Fibroblast of villous mesenchyme (primary cell): ENCODE measurements around the gene STRADA. TPM values are rescaled to one million over a fixed set of nuclear protein-coding genes. Genes with fewer than 3 reads are reported as not detected.

ENCODE experiments used
- DNase-seq: peaks from one replicate; pipeline ENCODE4 v3.0.0-alpha.2; 2010; ENCODE audit warnings: low read depth
- H3K4me3 ChIP-seq: 2 replicates; pipeline ENCODE4 v1.5.1; 2011; ENCODE audit warnings: low read depth, mild to moderate bottlenecking, low read length
- total RNA-seq: library from RNA; depleted of rRNA; stranded (reverse); fragments of >200 nt; gene quantifications from 2 replicates; pipeline ENCODE4 v1.2.3, GENCODE V29; 2012
- TF ChIP-seq, protein P1 (sequence below): IDR thresholded peaks from 2 replicates; pipeline ENCODE4 v1.5.1; 2012; ENCODE audit warnings: low read depth, mild to moderate bottlenecking, low read length; ENCODE audit not compliant: insufficient read depth

STRADA gene
- total RNA-seq, 1 donor = 25.0 TPM

DNA sequence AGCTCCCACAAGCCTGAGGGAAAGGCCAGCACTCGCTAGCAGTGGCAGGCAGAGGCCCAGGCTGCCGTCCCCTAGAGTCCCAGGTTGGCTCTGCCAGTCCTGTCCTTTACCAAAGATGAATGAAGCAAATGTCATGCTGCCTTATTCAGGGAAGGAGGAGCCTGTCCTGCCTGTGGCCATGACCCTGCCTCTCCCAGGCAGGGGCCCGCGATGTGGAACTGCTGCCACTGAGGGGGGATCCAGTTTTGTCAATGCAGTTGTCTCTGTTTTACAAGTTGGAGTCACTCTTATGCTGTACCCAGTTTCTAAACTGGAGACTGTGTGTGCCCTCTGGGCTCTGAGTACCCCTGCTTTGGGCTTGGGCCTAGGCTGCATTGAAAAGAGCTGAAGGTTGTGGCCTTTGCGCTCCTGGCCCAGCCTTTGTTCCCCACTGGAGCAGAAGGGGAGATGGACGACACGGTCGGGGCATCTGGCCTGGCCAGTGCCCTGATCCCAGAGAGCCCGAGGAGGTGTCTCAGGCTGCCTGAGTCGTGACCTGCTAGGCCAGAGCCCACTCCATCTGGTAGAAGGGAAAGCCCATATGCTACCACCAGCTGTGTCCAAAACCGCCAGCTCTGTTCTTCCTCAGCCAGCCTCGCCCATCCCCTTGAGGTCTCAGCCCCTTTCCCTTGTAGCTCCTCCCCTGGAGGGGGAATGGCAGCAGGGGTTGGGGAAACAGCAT is 47.2 kb downstream of the STRADA start:
- no peak overlapping the region for H3K4me3 ChIP-seq
- TF ChIP-seq, protein P1, sequence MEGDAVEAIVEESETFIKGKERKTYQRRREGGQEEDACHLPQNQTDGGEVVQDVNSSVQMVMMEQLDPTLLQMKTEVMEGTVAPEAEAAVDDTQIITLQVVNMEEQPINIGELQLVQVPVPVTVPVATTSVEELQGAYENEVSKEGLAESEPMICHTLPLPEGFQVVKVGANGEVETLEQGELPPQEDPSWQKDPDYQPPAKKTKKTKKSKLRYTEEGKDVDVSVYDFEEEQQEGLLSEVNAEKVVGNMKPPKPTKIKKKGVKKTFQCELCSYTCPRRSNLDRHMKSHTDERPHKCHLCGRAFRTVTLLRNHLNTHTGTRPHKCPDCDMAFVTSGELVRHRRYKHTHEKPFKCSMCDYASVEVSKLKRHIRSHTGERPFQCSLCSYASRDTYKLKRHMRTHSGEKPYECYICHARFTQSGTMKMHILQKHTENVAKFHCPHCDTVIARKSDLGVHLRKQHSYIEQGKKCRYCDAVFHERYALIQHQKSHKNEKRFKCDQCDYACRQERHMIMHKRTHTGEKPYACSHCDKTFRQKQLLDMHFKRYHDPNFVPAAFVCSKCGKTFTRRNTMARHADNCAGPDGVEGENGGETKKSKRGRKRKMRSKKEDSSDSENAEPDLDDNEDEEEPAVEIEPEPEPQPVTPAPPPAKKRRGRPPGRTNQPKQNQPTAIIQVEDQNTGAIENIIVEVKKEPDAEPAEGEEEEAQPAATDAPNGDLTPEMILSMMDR = no peak
- DNase-seq = no peak

DNA sequence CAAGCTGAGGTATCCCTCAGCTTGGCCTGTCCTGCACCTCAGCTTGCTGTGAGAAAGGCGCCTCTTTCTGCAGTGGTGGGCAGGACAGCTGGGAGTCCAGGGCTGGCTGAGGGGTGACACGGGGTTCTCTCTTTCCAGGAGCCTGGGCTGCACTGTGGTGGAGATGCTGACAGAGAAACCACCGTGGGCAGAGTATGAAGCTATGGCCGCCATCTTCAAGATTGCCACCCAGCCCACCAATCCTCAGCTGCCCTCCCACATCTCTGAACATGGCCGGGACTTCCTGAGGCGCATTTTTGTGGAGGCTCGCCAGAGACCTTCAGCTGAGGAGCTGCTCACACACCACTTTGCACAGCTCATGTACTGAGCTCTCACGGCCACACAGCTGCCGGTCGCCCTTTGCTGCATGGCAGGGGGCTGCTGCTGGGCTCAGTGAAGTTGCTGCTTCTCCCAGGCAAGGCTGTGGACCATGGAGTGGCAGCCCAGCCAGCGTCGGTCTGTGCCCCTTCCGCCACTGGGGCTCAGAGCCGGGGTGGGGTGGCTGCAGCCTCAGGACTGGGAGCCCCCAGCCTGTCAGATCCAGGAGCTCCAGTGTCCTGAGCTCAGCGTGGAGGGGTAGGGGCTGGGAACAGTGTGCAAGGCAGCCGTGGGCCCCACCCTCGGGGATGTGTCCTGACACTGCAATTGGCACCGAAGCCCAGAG is 48.0 kb downstream of the STRADA start:
- H3K4me3 ChIP-seq = no peak overlapping the region
- no peak for DNase-seq
- TF ChIP-seq, protein P1 = no peak

DNA sequence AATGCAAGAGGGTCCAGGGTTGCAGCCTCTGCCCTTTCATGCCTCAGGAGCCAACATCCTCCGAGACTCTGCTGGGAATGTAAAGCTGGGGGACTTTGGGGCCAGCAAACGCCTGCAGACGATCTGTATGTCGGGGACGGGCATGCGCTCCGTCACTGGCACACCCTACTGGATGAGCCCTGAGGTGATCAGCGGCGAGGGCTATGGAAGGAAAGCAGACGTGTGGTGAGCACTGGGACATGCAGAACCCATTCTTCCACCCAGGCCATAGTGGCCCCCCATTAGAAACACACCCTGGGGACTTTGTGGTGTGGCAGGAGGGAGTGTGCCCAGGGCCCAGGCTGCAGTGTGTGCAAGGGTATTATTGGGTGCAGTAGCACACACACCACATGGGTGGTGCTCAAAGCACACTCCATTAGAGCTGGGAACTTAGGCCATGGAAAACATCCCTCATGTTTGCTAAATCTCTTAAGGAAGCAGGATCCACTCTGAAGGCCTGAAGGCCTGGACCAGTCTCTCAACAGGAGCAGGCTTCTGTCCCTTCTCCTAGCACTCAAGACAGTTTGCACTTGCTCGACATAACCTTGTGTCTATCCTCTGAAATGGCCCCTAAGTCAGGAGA is 49.3 kb downstream of the STRADA start:
- DNase-seq = no peak
- no peak overlapping the region for H3K4me3 ChIP-seq
- TF ChIP-seq, protein P1 = no peak

DNA sequence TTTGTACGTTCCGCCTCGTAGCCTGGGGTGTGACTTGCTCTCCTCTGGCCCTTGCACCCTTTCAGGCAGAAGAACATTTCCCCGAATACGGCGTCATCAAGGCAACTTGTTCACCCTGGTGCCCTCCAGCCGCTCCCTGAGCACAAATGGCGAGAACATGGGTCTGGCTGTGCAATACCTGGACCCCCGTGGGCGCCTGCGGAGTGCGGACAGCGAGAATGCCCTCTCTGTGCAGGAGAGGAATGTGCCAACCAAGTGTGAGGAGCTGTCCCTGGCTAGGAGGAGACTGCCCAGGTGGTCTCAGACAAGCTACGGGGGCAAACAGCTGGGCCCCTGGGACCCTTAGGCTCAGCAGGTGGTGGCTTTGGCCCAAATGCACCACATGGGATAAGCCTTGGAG is 52.1 kb downstream of the STRADA start:
- TF ChIP-seq, protein P1 = no peak
- H3K4me3 ChIP-seq = no peak overlapping the region
- DNase-seq = no peak

DNA sequence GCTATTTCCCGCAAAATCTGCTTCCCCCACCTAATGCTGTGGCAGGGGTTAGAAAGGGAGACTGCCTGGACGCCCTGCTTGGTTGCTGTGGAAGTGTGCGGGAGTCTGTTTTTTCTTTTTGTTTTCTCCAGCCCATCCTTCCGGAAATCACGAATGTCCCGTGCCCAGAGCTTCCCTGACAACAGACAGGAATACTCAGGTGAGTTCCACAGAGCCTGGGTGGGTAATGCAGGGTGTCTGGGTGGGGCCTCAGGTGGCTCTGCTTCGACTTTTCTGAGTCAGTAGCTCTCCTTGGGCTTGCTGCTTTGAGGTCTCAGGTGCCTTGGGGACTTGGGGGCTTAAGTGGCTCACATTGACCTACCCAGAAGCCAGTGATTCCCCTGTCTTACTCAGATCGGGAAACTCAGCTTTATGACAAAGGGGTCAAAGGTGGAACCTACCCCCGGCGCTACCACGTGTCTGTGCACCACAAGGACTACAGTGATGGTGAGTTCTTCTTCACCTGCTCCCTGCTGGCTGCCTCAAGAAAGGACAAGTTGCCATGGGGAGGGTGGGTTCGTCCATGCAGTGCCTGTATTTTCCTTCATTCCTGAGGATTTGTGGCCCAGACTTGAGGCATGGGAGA is 53.1 kb downstream of the STRADA start:
- H3K4me3 ChIP-seq = no peak overlapping the region
- TF ChIP-seq, protein P1 = no peak
- DNase-seq = no peak

DNA sequence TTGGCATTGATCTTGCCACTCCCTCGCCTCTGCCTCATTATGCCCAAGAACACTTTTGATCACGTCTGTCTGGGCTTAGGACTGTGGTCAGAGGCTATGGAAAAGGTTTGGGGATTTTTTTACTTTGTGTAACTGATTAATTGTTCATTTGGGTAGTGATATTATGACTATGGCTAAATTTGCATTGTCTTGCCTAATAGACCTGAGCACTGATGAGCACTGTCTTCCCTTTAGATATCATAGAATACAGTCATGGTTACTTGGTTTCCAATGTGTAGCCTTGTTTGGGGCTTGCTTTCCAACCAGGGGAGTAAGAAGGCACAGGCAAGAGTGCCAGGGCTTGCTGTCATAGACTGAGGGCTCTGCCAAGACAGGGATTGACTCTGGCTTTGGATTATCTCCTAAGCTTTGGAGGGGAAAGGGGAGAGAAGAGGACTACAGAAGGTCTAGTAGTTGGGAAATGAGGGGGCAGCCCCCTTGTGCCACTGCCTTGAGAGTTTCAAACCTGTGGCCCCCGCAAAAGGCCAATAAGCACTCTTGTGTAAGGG is 55.4 kb downstream of the STRADA start:
- H3K4me3 ChIP-seq = no peak overlapping the region
- DNase-seq = no peak
- TF ChIP-seq, protein P1 = no peak
